Stimulated activated CD4-positive, alpha-beta T cell treated with anti-CD3 and anti-CD28 coated beads, Interleukin-12 subunit alpha, Interleukin-12 subunit beta, amount 100 ng/mL, for 48 hours (primary cell): ENCODE data around the gene MRPL33.

Experiments
- DNase-seq, 3 donors: peaks; one replicate each; pipeline ENCODE4 v3.0.0-alpha.2; 2020; ENCODE audit warnings: low read depth in 2 of 3, low spot score in 1 of 3

Gene MRPL33

DNA sequence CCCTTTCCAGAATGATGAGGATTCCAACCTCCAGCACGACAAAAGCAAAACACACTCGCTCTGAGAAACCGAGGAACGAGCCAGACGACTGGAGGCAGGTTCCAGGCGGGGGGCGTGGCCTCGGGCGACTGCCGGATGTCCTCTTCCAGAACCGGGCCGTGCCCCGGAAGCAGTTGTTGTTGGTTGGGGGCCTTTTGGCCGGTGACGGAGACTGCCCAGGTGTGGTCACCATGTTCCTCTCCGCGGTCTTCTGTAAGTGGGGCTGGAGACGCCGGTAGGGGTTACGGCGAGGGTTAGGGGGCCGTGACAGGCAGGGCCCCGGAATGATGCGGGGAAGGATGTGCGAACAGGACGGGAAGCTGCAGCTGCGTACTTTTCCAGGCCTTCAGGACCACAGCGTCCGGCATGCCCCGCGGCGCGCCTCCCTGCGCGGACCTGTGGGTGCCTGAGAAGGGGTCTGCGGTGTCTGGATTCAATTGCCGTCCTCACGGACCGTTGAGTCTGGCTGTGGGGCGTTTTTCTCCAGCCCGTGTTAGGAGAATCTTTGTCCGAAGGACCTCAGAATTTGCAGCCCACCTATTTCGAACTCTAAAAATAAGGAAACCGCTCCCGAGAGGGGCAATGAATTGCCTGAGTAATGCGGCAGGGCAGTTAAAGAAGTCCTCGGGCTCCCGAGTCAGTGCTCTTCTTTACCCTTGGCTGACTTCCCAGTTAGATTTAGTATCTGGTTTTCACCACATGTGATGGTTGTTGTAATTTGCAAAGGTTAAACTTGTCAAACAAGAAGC lies at the start of gene MRPL33:
MRPL33 (plus strand) TSS at position 172 of the 788 bp plus-strand sequence; CDS start at position 231, 59 bp downstream.
- peak; percentile 83 to 93 (median 89) for DNase-seq

DNA sequence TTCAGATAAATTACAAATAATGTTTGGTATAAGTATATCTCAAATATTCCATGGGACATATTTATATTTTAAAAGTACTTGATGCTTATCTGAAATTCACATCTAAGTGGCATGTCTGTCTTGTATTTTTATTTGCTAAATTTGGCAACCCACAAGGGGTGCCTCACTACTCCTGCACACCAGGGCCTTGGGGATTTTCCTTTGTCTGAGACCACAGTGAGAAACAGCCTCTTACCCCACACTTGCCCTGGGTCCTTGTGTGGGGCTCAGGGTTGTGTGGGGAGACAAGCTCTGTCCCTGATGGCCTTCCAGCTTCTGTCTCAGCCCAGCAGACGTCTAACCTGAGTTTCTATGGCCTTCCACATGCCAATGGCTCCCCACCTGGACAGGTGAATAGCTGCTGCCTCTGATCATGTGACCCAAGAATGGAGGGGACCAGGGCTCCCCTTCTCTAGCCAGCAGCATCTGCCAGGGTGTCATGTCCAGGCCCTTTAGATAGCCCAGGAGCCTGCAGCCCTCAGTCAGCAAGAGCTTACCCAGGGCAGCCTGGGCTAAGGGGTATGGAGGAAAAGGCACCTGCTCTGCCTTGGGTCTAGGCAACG lies 49.5 kb upstream of the MRPL33 start:
- DNase-seq: no peak

DNA sequence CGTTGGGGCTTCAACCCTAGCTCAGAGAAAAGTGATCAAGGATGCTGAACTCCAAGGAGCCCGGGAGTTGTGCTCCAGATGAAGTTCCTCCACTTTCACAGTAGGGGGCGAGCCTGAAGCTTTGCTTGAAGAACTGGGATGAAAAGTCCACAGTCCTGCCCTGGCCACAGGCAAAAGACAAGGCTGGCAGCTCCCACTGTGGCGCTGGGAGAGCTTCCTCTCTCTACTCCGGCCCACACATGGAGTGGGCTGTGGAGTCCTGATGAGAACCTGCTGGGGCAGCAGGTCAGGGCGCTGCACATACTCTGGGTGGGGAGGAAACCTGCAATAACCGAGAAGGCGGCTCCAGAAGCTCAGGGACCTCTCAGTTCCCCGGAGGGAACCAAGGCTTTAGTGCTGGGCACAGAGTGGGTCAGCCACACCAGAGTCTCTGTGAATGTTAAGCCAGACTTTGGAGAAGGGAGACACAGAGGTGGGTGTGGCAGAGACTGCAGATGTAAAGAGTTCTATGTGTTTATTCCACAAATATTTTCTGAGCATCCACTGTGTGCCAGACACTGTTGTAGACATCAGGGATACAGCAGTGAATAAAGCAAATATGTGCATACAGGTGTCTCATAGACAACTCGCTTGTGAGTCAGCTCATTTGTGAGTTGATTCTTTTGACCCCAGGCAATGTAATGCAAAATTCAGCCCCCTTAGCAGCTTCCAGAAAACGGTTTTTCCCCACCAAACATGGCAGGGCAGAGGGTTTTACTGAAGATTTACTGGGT lies 48.0 kb upstream of the MRPL33 start:
- DNase-seq: peak in 2 of 3 donors; percentile 18 to 21

DNA sequence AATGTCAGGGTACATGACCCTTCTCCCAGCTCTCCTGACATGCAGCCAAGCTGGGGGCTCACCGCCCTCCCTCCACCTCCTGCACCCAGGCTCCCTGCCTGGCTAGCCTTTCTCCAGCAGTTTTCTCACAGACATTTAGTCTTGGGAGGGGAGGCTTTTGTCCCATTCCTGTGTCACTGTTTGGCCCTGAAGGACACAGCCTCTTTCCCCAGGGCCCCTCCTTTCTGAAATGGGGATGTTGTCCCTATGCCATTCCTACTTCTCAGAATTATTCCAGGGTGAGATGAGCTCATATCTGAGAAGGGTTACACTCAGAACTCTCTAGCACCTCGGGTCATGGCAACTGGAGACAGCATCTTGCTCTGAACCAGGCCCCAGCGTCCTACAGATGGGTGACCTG lies 47.3 kb upstream of the MRPL33 start:
- no peak for DNase-seq

DNA sequence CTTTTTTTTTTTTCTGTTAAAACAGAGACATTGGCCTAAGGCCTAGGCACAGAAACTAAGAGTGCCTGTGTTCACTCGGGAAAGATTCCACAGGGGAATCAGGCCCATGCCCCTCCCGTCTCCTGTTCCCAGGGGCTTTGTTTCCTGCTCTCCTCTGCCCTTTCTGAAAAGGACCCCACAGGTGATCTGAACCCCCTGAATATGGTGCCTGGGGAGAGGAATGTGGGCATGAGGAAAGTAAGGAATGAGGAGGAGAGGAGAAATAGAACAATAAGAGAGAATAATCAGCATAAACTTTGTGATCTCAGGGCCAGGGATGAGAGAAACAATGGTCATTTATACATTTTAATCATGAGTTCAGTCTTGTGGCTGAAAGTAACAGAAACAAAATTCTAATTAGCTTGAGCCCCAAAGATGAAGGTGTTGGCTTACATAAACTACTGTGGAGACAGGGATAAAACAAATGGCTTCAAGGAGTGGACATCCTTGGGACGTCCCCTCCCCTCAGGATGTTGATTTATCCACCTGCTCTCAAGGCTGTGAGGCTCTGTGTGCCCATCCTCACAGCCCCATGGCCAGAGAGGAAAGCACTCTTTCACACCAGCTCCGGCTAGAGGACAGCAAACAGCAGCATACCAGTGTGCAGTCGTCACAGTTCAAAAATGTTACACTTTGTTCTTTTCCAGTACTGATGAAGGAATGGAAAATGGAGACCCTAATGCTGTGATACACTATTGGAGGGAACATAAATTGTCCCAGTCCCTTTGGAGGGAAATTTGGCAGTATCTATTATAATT lies 46.4 kb upstream of the MRPL33 start:
- DNase-seq: no peak

DNA sequence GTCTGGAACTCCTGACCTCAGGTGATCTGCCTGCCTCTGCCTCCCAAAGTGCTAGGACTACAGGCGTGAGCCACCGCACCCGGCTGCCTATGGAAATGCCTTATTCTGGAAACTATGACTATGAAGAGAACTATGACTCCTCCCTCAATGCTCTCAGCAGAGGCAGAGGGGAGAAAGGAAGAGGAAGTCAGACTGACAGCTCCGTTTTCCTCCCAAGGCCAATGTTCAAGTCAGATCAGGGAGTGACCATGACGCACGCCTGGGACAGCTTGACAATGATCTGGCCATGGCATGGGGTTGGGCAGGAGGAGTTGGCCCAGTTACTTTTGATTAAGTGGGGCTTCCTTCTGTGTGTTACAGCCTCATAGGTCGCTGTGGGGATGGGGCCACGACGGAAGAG lies 44.3 kb upstream of the MRPL33 start:
- no peak for DNase-seq

DNA sequence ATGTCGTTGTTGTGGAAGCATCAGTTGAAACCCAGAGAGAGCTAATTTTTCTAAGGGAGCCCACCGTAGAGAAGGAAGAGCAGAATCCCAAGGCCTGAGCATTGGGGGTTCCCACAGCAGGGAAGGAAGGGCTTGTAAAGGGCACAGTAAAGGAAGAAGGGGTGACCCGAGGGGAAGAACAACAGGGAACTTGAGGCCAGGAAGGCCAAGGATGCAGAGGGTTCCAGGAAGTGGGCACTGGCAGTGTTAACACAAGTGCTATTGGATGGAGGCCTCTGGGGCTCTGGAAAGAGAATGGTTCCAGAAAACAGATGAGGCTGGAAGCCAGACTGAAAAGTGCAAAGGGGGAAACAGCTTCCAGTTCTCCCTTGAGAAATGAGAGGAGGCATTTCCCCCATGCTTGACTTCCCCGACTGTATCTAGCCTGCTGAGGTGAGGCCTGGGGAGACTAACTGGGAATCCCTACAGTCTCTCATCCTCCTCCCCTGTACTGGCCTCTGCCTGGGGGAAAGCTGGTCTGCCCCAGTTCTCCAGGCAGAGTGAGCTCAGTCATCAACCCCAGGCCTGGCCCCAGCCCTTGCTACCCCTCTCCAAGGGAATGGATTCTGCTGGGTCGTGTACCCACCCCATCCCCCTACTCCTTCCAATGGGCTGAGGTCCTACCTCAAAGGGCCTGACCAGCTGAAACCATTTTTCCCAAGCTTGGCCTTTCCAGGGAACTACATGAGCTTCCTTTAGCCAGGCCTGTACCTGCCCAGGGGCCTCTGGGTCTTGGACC lies 43.2 kb upstream of the MRPL33 start:
- DNase-seq: no peak

DNA sequence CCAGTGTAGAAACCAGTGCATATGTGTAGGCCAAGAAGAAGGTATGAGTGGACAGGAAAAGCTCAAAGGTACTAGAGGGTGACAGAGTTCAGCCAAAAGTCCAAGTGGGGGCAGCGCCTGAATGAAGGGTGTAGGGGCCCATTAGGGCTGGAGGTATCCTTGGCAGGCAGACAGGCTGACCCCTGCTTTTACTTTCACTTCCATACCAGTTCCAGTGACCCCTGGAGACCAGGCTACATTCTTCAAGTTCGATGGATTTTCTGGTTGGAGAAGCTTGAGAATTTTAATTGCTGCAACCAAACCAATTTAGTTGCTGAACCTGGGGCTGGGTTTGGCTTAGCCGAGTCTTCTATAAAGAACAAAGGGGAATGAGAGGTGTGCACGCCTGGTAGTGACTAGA lies 42.3 kb upstream of the MRPL33 start:
- no peak for DNase-seq

DNA sequence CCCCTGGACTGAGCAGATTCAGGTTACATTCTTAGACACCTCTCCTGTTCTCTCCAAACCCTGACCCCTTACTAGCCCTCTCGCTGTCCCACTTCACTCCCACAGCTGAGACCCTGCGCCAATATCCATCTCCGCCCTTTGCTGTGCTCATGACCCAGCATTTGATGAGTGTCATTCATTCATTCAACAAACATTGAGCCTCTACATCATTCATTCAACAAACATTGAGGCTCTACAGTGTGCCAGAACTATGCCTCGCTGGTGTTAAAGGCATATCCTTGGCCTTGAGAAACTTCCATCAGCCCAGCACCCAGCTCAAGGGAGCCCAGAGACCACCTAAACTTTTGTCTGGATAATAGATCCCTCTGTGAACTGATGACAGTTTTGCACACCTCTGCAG lies 41.9 kb upstream of the MRPL33 start:
- DNase-seq: no peak

DNA sequence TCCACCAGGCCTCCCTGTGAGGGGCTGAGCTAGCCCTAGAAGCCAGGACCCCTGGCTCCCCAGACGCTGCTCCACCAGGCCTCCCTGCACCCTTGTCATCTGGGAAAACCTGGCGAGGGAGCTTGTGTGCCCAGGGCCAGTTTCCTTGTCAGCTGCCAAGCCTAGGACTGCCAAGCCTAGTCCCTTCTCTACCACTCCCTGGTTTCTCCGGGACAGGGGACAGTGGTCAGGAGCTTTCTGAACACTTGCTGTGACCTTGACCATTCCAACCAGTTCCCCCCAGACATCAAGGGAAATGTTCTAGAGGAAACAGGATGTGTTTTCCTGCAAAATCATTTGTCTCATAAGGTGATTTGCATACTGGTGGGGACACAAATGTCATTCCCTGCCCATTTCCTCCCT lies 41.3 kb upstream of the MRPL33 start:
- DNase-seq: no peak

DNA sequence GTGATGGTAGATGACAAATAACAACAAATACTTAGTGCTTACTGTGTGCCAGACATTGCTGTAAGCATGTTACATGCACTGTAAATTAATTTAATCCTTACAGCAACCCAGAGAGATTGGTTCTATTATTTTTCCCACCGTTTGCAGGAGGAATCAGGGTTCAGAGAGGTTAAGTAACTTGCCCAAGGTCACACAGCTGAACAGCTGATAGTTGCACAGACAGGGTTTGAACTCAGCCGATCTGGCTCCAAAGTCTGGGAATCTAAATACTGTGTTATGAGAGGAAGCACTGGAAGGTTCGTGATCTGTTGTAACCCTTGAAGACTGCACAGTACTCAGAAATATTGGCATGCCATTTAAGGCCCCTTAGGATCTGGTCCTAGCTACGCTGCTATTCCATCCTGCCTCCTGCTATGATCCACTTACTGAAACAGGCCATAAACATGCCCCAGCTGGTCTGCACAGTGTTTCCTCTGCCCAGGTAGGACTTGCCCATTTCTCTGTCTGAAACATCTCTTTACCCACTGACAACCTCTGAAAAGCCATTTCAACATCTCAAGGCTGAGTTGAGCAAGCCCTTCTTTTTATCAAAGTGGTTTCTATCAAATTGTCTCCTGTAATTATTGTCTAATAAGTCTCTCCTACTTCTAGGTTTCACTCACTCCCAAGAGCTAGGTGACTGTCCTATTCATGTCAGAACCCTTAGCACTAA lies 40.4 kb upstream of the MRPL33 start:
- DNase-seq: no peak

DNA sequence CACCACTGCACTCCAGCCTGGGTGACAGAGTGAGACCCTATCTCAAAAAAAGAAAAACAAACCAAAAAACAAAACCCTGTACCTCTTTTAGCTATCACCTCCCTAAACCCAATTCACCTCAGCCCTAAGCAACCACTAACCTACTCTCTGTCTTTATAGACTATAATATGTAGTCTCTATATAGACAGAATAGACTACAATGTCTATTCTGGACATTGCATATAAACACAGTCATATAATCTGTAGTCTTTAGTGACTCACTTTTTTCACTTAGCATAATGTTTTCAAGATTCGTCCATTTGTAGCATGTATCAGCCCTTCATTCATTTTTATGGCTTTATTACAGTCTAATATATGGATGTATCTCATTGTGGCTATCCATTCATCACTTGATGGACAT lies 37.2 kb upstream of the MRPL33 start:
- DNase-seq: no peak

DNA sequence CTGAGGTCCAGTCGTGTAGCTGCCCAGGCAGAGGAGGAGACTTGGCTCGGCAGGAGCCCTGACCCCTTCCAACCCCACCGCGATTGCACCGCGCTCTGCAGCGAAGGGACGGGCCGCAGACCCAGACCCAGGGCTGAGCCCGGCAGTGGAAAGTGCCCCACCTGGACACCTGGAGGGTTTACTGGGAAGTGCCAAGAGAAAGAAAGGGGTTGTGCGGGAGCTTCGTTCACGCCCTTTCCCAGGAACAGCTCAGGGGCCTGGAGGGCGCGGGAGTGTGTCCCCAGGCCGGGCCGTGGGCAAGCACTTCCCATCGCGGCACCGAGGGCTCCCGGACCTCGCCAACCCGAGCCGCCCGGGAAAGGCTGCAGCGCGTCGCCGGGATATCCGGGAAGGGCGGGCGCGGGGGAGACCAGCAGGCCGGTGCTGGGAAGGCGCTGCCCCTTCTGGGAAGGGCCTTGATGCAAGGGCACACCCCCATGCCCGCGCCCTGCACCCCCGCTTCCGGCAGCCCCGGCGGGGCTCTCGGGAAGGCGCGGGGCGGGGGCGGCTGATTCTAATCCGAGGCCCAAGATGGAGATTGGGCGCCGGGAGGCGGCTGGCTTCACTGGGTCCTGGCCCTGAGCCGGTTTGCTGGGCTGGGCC lies 36.1 kb upstream of the MRPL33 start:
- DNase-seq: peak; percentile 52 to 63 (median 59)

DNA sequence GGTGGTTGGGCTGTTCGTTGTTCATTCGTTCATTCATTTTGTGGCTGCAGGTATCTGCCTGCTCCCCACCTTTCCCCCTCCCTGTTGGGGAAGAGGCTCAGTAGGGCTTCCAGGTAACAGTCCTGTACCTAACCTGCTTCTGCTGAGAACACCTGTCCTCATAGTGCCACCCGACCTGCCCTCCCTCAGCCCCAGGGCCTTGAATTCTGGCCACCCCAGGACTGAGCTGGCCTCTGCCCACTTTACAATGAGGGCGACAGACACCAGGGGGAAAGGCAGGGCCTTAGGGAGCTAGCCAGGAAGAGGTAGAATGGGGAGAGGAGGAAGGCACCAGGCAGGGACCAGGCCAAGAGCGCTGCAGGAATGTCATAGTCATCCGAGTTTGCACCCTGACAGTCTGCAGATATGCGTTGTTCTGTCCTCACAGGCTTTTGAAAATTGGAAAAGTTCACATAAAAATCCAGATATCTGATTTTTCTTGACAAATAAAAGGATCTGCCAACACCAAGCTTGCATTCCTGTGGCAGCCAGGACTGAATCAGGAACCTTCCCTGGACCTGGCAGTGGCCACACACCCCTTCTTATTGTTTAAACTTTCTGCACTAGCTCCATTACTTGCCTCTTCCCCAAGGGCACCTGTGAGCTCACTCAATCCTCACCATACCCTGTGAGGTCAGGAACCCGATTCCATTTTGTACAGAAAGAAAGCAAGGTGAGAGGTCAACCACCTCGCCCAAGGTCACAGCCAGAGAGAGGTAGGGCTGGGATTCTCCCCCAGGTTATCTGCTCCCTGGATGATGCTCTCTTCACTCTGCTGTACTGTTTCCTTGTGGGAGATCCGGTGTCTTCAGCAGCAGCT lies 35.3 kb upstream of the MRPL33 start:
- DNase-seq: no peak

DNA sequence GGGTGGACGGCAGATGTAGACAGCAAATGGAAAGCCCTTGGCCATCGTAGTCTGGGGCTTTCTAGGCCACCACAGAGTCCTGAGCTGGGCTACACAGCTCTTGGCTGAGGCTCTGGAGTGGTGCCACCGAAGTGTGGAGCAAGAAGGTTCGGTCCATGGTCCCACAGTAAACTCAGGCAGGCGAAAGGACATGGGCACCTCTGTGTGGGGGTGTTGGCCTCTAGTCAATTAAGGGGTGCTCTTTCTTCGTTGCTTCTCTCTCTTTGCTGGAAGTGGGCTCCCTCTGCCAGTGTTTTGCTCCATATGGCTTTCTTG lies 34.7 kb upstream of the MRPL33 start:
- DNase-seq: no peak

DNA sequence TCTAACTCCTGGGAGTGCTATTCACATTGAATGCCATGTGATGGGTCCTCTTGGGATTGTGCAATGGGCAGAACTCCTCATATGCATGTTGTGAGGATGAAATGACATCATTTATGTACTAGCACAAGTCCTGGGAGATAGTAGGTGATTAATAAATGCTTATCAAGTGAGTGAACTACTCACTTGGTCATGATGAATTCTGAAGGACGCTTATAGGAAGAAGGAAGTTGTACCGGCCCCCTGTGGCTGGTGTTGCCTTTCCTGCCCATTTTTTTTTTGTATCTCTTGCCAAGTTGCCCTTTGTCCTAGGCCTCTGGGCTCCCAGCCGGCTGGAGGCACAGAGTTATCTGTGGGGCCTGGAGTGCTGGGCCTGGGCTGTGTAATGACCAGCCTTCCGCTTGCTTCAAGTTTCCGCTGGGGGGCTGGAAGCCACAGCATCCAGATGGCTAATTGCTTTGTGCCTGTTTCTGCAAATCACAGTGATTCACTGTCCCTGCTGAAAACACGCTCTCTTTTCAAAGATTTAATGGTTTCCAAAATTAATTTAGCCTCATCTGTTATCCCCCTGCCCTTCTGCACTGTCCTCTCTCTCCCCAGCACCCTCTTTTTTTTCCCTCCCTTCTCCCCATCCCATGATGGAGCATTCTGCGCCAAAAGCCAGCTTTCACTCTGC lies 33.7 kb upstream of the MRPL33 start:
- no peak for DNase-seq

DNA sequence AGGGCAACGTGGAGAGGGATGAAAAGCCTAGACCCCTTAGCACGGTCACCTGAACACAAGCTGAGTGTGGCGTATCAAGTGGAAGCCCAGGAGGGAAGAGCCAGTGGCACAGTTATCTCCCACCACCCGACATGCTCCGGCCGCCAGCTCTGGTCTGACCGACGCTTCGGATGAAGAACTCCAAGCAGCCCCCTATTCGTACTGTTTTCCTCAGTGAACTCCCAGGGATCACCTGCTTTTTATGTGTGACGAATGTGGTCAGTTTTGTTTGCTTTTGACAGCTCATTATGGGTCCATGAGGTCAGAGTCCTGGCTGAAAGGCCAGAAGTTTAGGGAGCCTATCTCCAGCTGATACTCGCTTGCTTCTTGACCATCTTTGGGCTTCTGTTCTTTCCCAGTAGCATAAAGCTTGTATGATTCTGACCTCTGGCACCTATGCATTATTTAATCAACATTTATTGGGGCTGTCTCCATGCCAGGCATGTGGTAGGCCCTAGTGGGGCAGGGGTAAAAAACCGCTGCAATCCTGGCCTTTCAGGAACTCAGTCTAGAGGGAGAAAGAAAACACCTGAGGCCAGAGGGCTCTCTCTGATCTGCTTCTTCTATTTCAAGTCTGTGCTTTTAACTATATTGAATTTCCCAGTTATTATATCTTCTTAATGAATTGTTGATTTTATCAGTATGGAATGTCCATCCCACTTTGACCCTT lies 33.0 kb upstream of the MRPL33 start:
- DNase-seq: no peak

DNA sequence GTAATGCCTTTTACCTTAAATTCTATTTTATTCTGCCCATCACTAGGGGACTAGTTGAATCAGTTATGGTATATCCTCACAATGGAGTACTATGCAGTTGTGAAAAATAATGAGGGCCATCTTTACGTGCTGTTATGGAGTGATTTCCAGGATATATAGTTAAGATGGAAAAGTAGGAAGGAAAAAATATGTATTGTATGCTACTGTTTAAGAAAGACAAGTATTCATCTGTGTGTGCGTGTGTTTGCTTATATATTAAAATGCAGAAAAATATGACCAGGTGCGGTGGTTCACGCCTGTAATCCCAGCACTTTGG lies 32.5 kb upstream of the MRPL33 start:
- no peak for DNase-seq
